Activated CD8-positive, alpha-beta T cell treated with anti-CD3 and anti-CD28 coated beads, Interleukin-2, amount 10 ng/mL, durations not matched to agents 7 days and 5 days (primary cell): ENCODE results near the gene KDM7A. TPM values are rescaled to one million over a fixed set of nuclear protein-coding genes. Genes with fewer than 3 reads are reported as not detected.

Source experiments
- ATAC-seq: fragments of 150-1000 bp; cut with Tn5 transposase; one replicate; pipeline ENCODE4 v1.10.0; 2021; ENCODE audit warnings: moderate library complexity
- CTCF ChIA-PET: fragments of 350-600 bp; sonication (Branson Sonifier 250); formaldehyde crosslinking; loops from one replicate; lab custom pipeline; 2021; ENCODE audit warnings: antibody characterized with exemption; lab: Charles Lee
- POLR2A ChIA-PET: fragments of 350-600 bp; sonication (Branson Sonifier 250); formaldehyde crosslinking; loops from one replicate; lab custom pipeline; 2021; ENCODE audit warnings: antibody characterized with exemption; lab: Charles Lee
- DNase-seq: peaks from one replicate; pipeline ENCODE4 v3.0.0-alpha.2; 2020
- H3K27ac Mint-ChIP-seq: one replicate; pipeline ENCODE4 v1.8.0; 2021; ENCODE audit warnings: mild to moderate bottlenecking, mixed read lengths
- H3K27me3 Mint-ChIP-seq: one replicate; pipeline ENCODE4 v1.8.0; 2021; ENCODE audit warnings: low read depth, mixed read lengths
- H3K36me3 Mint-ChIP-seq: one replicate; pipeline ENCODE4 v1.8.0; 2021; ENCODE audit warnings: low read depth, mixed read lengths
- H3K4me1 Mint-ChIP-seq: one replicate; pipeline ENCODE4 v1.8.0; 2021; ENCODE audit warnings: low read depth, mixed read lengths
- H3K4me3 Mint-ChIP-seq: one replicate; pipeline ENCODE4 v1.8.0; 2021; ENCODE audit warnings: mild to moderate bottlenecking, mixed read lengths
- H3K9me3 Mint-ChIP-seq: one replicate; pipeline ENCODE4 v1.8.0; 2022; ENCODE audit warnings: mixed read lengths; ENCODE audit not compliant: insufficient read depth
- total RNA-seq, 2 experiments: library from RNA; stranded (reverse); gene quantifications; one replicate each; pipeline ENCODE4 v1.2.3, GENCODE V29; 2021

Gene KDM7A
- total RNA-seq, 2 experiments from 2014 or later, result 3.9 to 4.1 TPM

- ATAC-seq, result no peak
- no peaks in the 10 kb centered on the region for H3K9me3 Mint-ChIP-seq
- no peak overlapping the region for H3K27ac Mint-ChIP-seq
- no peak overlapping the region for H3K4me3 Mint-ChIP-seq
- CTCF ChIA-PET, result interaction anchor here (0.6 kb wide), 2 partner anchors 262 to 536 kb away, joined by 3 read pairs; no protein-coding TSS in a partner anchor
- no peaks in the 10 kb centered on the region for H3K27me3 Mint-ChIP-seq
- POLR2A ChIA-PET, result interaction anchor here (0.7 kb wide), 1 partner anchor 21 kb away, joined by 4 read pairs; no protein-coding TSS in a partner anchor
- DNase-seq, result no peak
- H3K36me3 Mint-ChIP-seq, result peaks cover 77% of the 10 kb centered on the region
- H3K4me1 Mint-ChIP-seq, result peaks cover 47% of the 10 kb centered on the region
Observed at GRCh38 chr7:140035400-140036223, 141.2 kb downstream of the KDM7A start.

Other genes with a start within 250 kb of the KDM7A start
- 10 to 100 TPM; 96.9 to 98.3 TPM for gene PARP12, start 114.0 kb downstream of the KDM7A start, total RNA-seq
- gene SLC37A3, start 221.5 kb upstream of the KDM7A start, total RNA-seq, result 10 to 100 TPM; 19.9 to 23.9 TPM
- gene RAB19, start 227.1 kb upstream of the KDM7A start, total RNA-seq, result 1 to 10 TPM; 7.2 to 7.3 TPM